ENCODE data around the gene EBF3. TPM values are rescaled to one million over a fixed set of nuclear protein-coding genes. Genes with fewer than 3 reads are reported as not detected.

Gene EBF3
- total RNA-seq, 1 donor: 31.8 TPM

DNA sequence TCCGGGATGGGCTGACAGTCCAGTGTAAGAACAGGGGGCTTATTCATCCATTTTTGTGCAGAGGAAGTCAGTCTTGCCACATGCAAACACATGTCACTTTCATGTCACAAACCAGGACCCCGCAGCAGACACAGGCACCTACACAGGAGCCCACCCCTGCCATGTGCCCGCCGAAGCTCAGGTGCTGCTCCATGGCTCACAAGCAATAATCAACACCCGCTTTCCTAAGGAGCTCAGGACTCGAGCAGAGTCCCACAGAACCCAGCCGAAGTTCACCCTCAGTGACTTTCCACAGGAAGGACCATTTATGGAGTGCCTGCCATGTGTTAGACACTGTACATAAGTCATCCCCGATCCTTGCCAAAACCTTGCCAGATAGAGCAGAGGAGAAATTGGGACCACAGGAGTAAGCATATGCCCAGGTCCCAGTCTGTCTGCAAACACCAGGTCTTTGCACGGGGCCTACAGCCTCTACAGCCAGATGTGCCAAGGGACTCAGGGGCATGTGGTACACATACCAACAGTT is 99.4 kb downstream of the EBF3 start:
- TF ChIP-seq, protein P1, sequence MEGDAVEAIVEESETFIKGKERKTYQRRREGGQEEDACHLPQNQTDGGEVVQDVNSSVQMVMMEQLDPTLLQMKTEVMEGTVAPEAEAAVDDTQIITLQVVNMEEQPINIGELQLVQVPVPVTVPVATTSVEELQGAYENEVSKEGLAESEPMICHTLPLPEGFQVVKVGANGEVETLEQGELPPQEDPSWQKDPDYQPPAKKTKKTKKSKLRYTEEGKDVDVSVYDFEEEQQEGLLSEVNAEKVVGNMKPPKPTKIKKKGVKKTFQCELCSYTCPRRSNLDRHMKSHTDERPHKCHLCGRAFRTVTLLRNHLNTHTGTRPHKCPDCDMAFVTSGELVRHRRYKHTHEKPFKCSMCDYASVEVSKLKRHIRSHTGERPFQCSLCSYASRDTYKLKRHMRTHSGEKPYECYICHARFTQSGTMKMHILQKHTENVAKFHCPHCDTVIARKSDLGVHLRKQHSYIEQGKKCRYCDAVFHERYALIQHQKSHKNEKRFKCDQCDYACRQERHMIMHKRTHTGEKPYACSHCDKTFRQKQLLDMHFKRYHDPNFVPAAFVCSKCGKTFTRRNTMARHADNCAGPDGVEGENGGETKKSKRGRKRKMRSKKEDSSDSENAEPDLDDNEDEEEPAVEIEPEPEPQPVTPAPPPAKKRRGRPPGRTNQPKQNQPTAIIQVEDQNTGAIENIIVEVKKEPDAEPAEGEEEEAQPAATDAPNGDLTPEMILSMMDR (IDR thresholded peaks at IDR 0.05; ENCODE audit: extremely low read depth, low read depth, low read length): no peak
- Histone ChIP-seq H3K79me2 (ENCODE audit: insufficient read depth, low read length) (peaks cover 12% of the 10 kb centered on the region), H3K4me3 (ENCODE audit: insufficient read depth, low read length) (no peak overlapping the region), H4K20me1 (ENCODE audit: insufficient read depth, low read length) (peaks cover 13% of the 10 kb centered on the region), H3K9me3 (ENCODE audit: low read depth, low read length) (no peaks in the 10 kb centered on the region), H3K27ac (ENCODE audit: low read depth, low read length) (no peak overlapping the region), H2AFZ (ENCODE audit: low read length) (no peak overlapping the region), H3K4me2 (ENCODE audit: insufficient read depth, low read length) (no peak overlapping the region), H3K27me3 (ENCODE audit: insufficient read depth, low read length) (no peaks in the 10 kb centered on the region), H3K36me3 (ENCODE audit: insufficient read depth, low read length) (peaks cover 46% of the 10 kb centered on the region), H3K4me1 (ENCODE audit: insufficient read depth, low read length) (peaks cover 4% of the 10 kb centered on the region)
- peak; percentile 89 for DNase-seq (ENCODE audit: insufficient read length, low spot score, missing footprints)

DNA sequence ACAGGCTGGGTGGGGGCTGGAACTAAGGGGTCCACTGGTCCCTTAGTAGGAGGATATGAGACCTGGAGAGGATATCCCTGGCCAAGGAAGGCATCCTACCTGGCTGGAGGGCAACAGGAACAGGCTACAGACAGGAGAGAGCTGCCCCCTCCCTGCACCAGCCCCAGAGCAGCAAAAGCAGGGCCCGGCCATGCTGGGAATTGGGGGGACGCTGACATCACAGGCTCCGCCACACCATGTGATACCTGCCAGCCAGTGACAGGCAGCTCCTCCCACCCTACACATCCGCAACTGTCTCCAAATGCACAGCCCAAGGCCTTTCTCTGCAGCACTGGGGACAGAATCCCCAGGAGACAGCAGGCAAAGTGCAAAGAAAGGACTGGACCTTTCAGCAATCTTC is 100.0 kb downstream of the EBF3 start:
- Histone ChIP-seq H3K27ac (ENCODE audit: low read depth, low read length) (no peak overlapping the region), H3K36me3 (ENCODE audit: insufficient read depth, low read length) (peaks cover 46% of the 10 kb centered on the region), H4K20me1 (ENCODE audit: insufficient read depth, low read length) (peaks cover 13% of the 10 kb centered on the region), H3K4me2 (ENCODE audit: insufficient read depth, low read length) (no peak overlapping the region), H3K79me2 (ENCODE audit: insufficient read depth, low read length) (peaks cover 12% of the 10 kb centered on the region), H3K27me3 (ENCODE audit: insufficient read depth, low read length) (no peaks in the 10 kb centered on the region), H3K9me3 (ENCODE audit: low read depth, low read length) (no peaks in the 10 kb centered on the region), H3K4me3 (ENCODE audit: insufficient read depth, low read length) (no peak overlapping the region), H3K4me1 (ENCODE audit: insufficient read depth, low read length) (peaks cover 4% of the 10 kb centered on the region), H2AFZ (ENCODE audit: low read length) (no peak overlapping the region)
- TF ChIP-seq, protein P1 (IDR thresholded peaks at IDR 0.05; ENCODE audit: extremely low read depth, low read depth, low read length): no peak
- DNase-seq (ENCODE audit: insufficient read length, low spot score, missing footprints): no peak

DNA sequence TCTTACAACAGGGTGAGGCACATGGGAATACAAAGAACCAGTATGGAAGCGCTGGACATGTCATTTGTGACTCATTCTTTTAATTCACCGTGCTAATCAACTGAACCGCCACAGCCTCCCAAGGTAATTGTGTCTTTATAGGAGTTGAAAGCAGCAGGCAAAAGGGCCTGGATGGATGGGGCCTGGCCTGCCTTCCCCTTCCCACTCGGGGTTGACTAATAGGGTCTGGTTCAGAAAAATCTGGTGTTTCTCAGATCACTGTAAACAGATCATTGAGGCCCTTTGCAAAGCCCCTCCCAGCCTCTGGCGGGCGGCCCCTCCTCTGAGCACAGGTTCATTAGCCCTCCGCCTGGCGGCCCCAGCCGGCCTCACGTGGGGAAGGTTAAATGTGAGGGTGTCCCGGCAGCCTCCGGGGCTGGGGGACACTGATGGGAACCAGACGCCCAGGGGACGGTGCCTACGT is 100.8 kb downstream of the EBF3 start:
- no peak for DNase-seq (ENCODE audit: insufficient read length, low spot score, missing footprints)

DNA sequence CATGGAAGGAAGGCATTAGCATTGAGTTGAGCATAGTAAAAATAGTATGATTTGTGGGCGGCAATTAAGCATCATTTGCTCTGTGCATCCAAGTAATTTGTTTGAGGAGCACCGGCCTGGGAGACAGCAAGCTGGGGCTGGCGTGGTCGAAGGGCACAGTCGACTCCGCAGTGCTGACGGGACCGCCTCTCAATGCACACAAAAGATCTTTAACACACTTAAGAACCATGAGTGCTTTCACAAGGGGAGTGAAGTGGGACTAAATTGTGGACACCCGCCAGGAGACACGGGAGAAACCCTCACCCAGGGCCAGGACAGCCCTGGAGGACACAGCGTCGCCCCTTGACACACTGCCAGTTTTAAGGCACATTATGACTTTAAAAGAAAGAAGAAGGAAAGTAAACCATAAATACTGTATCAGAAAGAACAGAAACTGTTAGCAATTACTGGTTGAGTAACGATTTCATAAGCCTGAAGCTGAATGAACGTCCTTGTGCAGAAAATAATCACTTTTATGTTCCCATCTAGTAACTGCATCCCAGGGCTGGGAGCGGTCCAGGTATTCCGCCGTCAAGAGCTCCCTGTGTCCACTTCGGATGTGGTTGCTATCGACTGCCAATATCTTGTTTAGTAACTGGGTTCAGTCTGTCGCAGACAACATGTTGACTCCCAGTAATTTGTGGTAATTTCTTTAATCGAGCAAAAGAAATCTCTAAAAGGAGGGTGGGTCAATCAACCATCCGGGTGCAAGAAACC is 102.1 kb downstream of the EBF3 start:
- Histone ChIP-seq H3K4me1 (ENCODE audit: insufficient read depth, low read length) (peaks cover 4% of the 10 kb centered on the region), H2AFZ (ENCODE audit: low read length) (no peak overlapping the region), H4K20me1 (ENCODE audit: insufficient read depth, low read length) (peaks cover 10% of the 10 kb centered on the region), H3K27ac (ENCODE audit: low read depth, low read length) (no peak overlapping the region), H3K79me2 (ENCODE audit: insufficient read depth, low read length) (peaks cover 12% of the 10 kb centered on the region), H3K4me2 (ENCODE audit: insufficient read depth, low read length) (no peak overlapping the region), H3K9me3 (ENCODE audit: low read depth, low read length) (no peaks in the 10 kb centered on the region), H3K27me3 (ENCODE audit: insufficient read depth, low read length) (no peaks in the 10 kb centered on the region), H3K36me3 (ENCODE audit: insufficient read depth, low read length) (peaks cover 49% of the 10 kb centered on the region), H3K4me3 (ENCODE audit: insufficient read depth, low read length) (no peak overlapping the region)
- TF ChIP-seq, protein P1 (IDR thresholded peaks at IDR 0.05; ENCODE audit: extremely low read depth, low read depth, low read length): no peak
- no peak for DNase-seq (ENCODE audit: insufficient read length, low spot score, missing footprints)

More for the DNA sequence above, 100.8 kb downstream of the EBF3 start:
- Histone ChIP-seq H3K9me3 (ENCODE audit: low read depth, low read length) (no peaks in the 10 kb centered on the region), H3K4me2 (ENCODE audit: insufficient read depth, low read length) (no peak overlapping the region), H3K4me1 (ENCODE audit: insufficient read depth, low read length) (peaks cover 4% of the 10 kb centered on the region), H3K36me3 (ENCODE audit: insufficient read depth, low read length) (peaks cover 52% of the 10 kb centered on the region), H3K27me3 (ENCODE audit: insufficient read depth, low read length) (no peaks in the 10 kb centered on the region), H3K27ac (ENCODE audit: low read depth, low read length) (no peak overlapping the region), H4K20me1 (ENCODE audit: insufficient read depth, low read length) (peaks cover 13% of the 10 kb centered on the region), H2AFZ (ENCODE audit: low read length) (no peak overlapping the region), H3K4me3 (ENCODE audit: insufficient read depth, low read length) (no peak overlapping the region), H3K79me2 (ENCODE audit: insufficient read depth, low read length) (peaks cover 12% of the 10 kb centered on the region)
- TF ChIP-seq, protein P1 (IDR thresholded peaks at IDR 0.05; ENCODE audit: extremely low read depth, low read depth, low read length): no peak

All from osteoblast (primary cell).